Lower lobe of right lung (tissue), 2 donors: ENCODE measurements around the gene HRH4. TPM values are rescaled to one million over a fixed set of nuclear protein-coding genes. Genes with fewer than 3 reads are reported as not detected.

Experiments
- ATAC-seq, 2 donors: fragments of 200-7000 bp; cut with Tn5 transposase; one replicate each; pipeline ENCODE4 v1.9.1; 2020 to 2022; ENCODE audit warnings: mild to moderate bottlenecking in 2 of 2, moderate library complexity in 2 of 2
- DNase-seq: peaks from one replicate; pipeline ENCODE4 v3.0.0-alpha.2; 2020
- H3K27ac ChIP-seq: fragments of 200-600 bp; one replicate; pipeline ENCODE4 v1.8.0; 2022
- H3K27me3 ChIP-seq: fragments of 200-600 bp; one replicate; pipeline ENCODE4 v1.8.0; 2022; ENCODE audit warnings: low read depth
- H3K36me3 ChIP-seq: fragments of 200-600 bp; one replicate; pipeline ENCODE4 v1.8.0; 2022; ENCODE audit warnings: mild to moderate bottlenecking
- H3K4me1 ChIP-seq: fragments of 200-600 bp; one replicate; pipeline ENCODE4 v1.8.0; 2022
- H3K4me3 ChIP-seq: fragments of 200-600 bp; one replicate; pipeline ENCODE4 v1.8.0; 2022; ENCODE audit warnings: mild to moderate bottlenecking
- H3K9me3 ChIP-seq: fragments of 200-600 bp; one replicate; pipeline ENCODE4 v1.8.0; 2022
- intact Hi-C: fragments of 100-400 bp; cut with DNase I; formaldehyde crosslinking; loops from one replicate; pipeline ENCODE4 v1.11.0; 2022
- total RNA-seq: library from RNA; stranded (reverse); fragmentation: NEBNext Ultra II Directional; extraction: Animal tissue kit (Norgen Biotek cat#: 25700); gene quantifications from one replicate; pipeline ENCODE4 v1.2.1, GENCODE V29; 2021
- TF ChIP-seq, protein P1 (sequence below): fragments of 200-600 bp; IDR thresholded peaks from one replicate; pipeline ENCODE4 v1.8.0; 2022; ENCODE audit warnings: antibody characterized with exemption, mild to moderate bottlenecking
- donor health status: DM: no; HTN: yes; CAD: no; lungs with severe emphysema.

HRH4 gene
- total RNA-seq, 1 donor from 2014 or later = 2.0 TPM

DNA sequence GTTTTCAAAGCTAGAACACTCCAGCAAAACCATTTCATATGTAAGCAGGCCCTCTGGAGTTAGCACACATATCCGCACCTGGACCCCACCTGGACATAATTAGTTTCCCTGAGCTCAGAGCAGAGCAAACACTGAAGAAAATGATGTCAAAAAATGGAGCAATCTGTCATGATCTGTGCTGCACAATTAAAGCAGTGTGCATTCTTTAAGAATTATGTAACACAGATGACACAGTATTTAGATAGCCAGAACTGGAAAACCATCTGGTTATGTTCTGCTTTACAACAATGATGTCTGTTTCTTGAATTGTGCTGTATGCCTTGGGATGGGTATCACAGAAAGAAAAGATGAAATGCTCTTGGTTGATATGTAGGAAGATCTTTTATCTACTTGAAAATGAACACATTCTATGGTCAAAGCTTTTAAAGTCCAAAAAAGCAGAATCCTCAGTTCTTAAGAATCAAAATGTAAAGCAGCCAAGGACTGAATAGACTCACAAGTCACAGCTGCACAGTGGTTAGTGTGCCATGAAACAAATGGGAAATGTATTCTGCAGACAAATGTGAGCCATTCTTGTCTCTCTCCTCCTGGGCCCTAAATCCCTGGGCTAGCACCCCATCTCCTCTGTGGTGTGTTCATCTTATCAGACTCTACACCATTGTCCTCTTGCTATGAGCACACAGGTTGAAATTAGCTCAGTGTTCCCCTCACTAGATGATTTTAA lies 36.8 kb downstream of the HRH4 start:
- Histone ChIP-seq H3K4me1 (no peaks in the 10 kb centered on the region), H3K27me3 (no peaks in the 10 kb centered on the region), H3K9me3 (no peaks in the 10 kb centered on the region), H3K36me3 (no peaks in the 10 kb centered on the region), H3K27ac (no peak overlapping the region), H3K4me3 (no peak overlapping the region)
- TF ChIP-seq, protein P1, sequence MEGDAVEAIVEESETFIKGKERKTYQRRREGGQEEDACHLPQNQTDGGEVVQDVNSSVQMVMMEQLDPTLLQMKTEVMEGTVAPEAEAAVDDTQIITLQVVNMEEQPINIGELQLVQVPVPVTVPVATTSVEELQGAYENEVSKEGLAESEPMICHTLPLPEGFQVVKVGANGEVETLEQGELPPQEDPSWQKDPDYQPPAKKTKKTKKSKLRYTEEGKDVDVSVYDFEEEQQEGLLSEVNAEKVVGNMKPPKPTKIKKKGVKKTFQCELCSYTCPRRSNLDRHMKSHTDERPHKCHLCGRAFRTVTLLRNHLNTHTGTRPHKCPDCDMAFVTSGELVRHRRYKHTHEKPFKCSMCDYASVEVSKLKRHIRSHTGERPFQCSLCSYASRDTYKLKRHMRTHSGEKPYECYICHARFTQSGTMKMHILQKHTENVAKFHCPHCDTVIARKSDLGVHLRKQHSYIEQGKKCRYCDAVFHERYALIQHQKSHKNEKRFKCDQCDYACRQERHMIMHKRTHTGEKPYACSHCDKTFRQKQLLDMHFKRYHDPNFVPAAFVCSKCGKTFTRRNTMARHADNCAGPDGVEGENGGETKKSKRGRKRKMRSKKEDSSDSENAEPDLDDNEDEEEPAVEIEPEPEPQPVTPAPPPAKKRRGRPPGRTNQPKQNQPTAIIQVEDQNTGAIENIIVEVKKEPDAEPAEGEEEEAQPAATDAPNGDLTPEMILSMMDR = no peak
- ATAC-seq (no peak), DNase-seq (no peak)
- intact Hi-C loops = no loop called here

DNA sequence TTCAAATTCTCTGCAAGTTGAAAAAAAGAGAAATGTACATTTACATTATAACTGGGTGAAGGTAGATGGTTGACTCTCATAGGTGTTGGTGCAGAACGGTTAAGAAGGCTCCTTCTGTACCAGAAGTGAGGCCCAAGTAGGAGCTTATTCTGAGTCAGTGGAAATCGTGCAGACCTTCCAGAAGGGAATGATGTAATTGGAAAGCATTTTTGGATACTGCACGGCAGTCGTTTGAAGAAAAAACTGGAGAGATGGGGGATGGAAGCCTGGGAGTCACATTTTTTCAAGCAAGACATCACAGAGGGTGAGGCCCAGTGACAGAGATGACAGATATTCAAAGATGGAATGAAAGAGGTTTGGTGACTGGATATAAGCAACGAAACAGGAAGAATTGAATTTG lies 39.4 kb downstream of the HRH4 start:
- no peak for DNase-seq
- TF ChIP-seq, protein P1 = no peak

DNA sequence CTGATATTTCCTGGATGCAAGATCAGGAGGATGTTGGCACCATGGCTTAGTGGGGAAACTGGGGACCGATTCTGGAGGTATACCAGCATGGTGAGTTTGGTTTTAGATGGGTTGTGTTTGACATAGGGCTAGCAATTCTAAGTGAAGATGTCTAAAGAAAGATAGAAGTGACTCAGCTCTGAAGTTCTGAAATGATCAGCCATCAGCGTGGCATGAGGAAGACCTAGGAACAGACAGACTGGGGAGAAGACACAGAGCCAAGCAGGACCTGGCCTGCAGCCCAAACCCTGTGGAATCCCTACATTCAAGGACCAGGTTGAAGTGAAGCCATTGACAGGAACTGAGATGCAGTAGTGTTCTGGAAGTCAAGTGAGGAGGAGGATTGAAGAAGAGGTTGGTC lies 39.8 kb downstream of the HRH4 start:
- DNase-seq (no peak), ATAC-seq (no peak)
- Histone ChIP-seq H3K36me3 (no peaks in the 10 kb centered on the region), H3K9me3 (no peaks in the 10 kb centered on the region), H3K27me3 (no peaks in the 10 kb centered on the region), H3K4me1 (no peaks in the 10 kb centered on the region), H3K27ac (no peak overlapping the region), H3K4me3 (no peak overlapping the region)
- intact Hi-C loops = no loop called here
- TF ChIP-seq, protein P1 = no peak

More for the DNA sequence above, 39.4 kb downstream of the HRH4 start:
- ATAC-seq = no peak
- H3K4me3 ChIP-seq = no peak overlapping the region
- no peaks in the 10 kb centered on the region for H3K4me1 ChIP-seq
- H3K27me3 ChIP-seq = no peaks in the 10 kb centered on the region
- no peaks in the 10 kb centered on the region for H3K9me3 ChIP-seq
- no peaks in the 10 kb centered on the region for H3K36me3 ChIP-seq
- no peak overlapping the region for H3K27ac ChIP-seq
- intact Hi-C loops = no loop called here

DNA sequence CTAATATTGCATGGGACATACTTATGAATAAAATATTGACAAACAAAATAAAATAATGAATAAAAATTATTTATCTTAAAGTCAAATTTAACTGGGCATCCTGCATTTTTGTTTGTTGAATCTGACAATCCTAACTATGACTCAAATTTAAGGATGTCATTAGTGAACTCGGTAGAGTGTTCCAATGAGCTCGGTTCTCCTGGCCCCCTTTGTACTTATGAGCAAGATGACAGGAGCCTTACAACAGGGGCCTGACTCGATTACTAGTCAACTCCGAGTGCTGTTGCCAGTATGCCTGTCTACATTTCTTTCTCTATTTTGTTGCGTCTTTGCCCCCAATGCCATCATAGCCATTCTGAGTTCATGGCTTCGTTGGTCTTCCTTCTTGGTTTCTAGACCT lies 40.3 kb downstream of the HRH4 start:
- Histone ChIP-seq H3K4me1 (no peaks in the 10 kb centered on the region), H3K27me3 (no peaks in the 10 kb centered on the region), H3K36me3 (no peaks in the 10 kb centered on the region), H3K4me3 (no peak overlapping the region), H3K27ac (no peak overlapping the region), H3K9me3 (no peaks in the 10 kb centered on the region)
- ATAC-seq (no peak), DNase-seq (no peak)
- intact Hi-C loops = no loop called here
- TF ChIP-seq, protein P1 = no peak

DNA sequence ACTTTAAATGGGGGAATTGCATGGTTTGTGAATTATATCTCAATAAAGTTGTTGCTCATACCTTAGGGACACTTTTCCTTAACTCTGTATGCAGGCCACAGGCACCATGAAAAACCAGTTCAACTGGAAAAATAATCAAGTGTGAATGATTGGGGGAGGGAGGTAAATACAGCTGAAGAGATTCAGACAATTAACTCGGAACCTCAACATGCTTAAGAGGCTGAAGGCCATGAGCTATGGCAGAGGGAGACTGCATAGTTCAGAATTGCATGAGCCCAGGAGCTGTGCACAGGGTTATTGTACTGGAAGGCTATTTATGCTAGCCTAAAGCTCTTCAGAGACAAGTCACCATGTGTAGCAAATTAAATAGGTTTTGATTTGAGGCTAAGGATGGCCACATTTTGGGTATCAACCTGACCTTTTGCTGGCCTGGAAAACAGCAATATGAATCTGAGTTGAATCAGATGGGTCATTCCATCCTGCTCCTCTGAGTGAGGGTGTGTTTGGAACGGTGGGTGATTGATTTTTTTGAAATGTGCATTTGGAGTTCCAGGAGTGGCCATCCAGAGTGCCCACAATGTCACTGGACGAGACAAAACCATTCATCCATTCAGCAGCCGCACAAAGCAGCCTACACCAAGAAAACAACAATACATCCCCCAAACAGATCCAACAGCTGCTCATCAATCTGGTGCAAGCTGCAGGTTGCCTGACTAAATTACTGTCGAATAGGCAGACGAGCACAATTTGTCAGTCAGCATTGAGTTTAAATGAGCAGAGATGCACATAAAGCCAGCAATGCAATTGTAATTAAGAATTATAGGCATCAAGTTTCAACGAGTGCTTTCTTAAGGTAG lies 42.5 kb downstream of the HRH4 start:
- H3K27ac ChIP-seq = no peak overlapping the region
- H3K4me3 ChIP-seq = no peak overlapping the region
- H3K4me1 ChIP-seq = no peaks in the 10 kb centered on the region
- no peaks in the 10 kb centered on the region for H3K36me3 ChIP-seq
- H3K27me3 ChIP-seq = no peaks in the 10 kb centered on the region
- intact Hi-C loops = no loop called here
- ATAC-seq = peak; percentile 35 to 63
- H3K9me3 ChIP-seq = no peaks in the 10 kb centered on the region
- DNase-seq = no peak
- TF ChIP-seq, protein P1 = no peak
